ENCODE results near the gene IWS1.

Gene IWS1

GRCh38 chr2:127498386-127498785 is 27.9 kb downstream of the IWS1 start:
- no peak for DNase-seq (ENCODE audit: low read depth in 2 of 2)

GRCh38 chr2:127490283-127490682 is 36.0 kb downstream of the IWS1 start:
- DNase-seq (ENCODE audit: low read depth in 2 of 2), result no peak

GRCh38 chr2:127486247-127487058 is 39.8 kb downstream of the IWS1 start:
- DNase-seq (ENCODE audit: low read depth in 2 of 2), result no peak

- no peak for DNase-seq (ENCODE audit: low read depth in 2 of 2)
Observed at GRCh38 chr2:127485694-127486071, 40.6 kb downstream of the IWS1 start.

- DNase-seq (ENCODE audit: low read depth in 2 of 2), result no peak
Observed at GRCh38 chr2:127485051-127485693, 41.1 kb downstream of the IWS1 start.

- no peak for DNase-seq (ENCODE audit: low read depth in 2 of 2)
Observed at GRCh38 chr2:127482031-127482430, 44.3 kb downstream of the IWS1 start.

- DNase-seq (ENCODE audit: low read depth in 2 of 2), result no peak
Observed at GRCh38 chr2:127479866-127480743, 46.2 kb downstream of the IWS1 start.

- DNase-seq (ENCODE audit: low read depth in 2 of 2), result no peak
Observed at GRCh38 chr2:127479219-127479825, 47.0 kb downstream of the IWS1 start.

GRCh38 chr2:127475788-127476187 is 50.5 kb downstream of the IWS1 start:
- no peak for DNase-seq (ENCODE audit: low read depth in 2 of 2)

- no peak for DNase-seq (ENCODE audit: low read depth in 2 of 2)
Observed at GRCh38 chr2:127472268-127472667, 54.0 kb downstream of the IWS1 start.

- DNase-seq (ENCODE audit: low read depth in 2 of 2), result no peak
Observed at GRCh38 chr2:127471286-127471988, 54.9 kb downstream of the IWS1 start.

GRCh38 chr2:127469974-127470373 is 56.3 kb downstream of the IWS1 start:
- no peak for DNase-seq (ENCODE audit: low read depth in 2 of 2)

- DNase-seq (ENCODE audit: low read depth in 2 of 2), result no peak
Observed at GRCh38 chr2:127469051-127469450, 57.2 kb downstream of the IWS1 start.

- DNase-seq (ENCODE audit: low read depth in 2 of 2), result no peak
Observed at GRCh38 chr2:127465258-127465657, 61.0 kb downstream of the IWS1 start.

- DNase-seq (ENCODE audit: low read depth in 2 of 2), result no peak
Observed at GRCh38 chr2:127464470-127465257, 61.6 kb downstream of the IWS1 start.

GRCh38 chr2:127463155-127463991 is 62.9 kb downstream of the IWS1 start:
- DNase-seq (ENCODE audit: low read depth in 2 of 2), result no peak

- no peak for DNase-seq (ENCODE audit: low read depth in 2 of 2)
Observed at GRCh38 chr2:127462461-127462860, 63.8 kb downstream of the IWS1 start.

GRCh38 chr2:127456960-127457359 is 69.3 kb downstream of the IWS1 start:
- no peak for DNase-seq (ENCODE audit: low read depth in 2 of 2)

Measured in activated CD4-positive, alpha-beta T cell treated with anti-CD3 and anti-CD28 coated beads for 24 hours (primary cell).